HuH-7 (cell line): ENCODE measurements around the gene CAPN11.
"Not testable (repeated sequence)": the region's sequence is repeated elsewhere in the genome, so short reads cannot be mapped to it uniquely, and the experiment has no call there.

Source experiments
- DNase-seq: peaks from one replicate; pipeline ENCODE4 v3.0.0; 2011; ENCODE audit warnings: low spot score

The CAPN11 gene

DNA sequence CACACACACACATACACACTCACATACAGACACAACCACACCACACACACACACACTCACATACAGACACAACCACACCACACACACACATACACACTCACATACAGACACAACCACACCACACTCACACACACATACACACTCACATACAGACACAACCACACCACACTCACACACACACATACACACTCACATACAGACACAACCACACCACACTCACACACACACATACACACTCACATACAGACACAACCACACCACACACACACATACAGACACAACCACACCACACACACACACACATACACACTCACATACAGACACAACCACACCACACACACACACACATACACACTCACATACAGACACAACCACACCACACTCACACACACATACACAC lies 23.2 kb downstream of the CAPN11 start:
- DNase-seq, result not testable (repeated sequence)

DNA sequence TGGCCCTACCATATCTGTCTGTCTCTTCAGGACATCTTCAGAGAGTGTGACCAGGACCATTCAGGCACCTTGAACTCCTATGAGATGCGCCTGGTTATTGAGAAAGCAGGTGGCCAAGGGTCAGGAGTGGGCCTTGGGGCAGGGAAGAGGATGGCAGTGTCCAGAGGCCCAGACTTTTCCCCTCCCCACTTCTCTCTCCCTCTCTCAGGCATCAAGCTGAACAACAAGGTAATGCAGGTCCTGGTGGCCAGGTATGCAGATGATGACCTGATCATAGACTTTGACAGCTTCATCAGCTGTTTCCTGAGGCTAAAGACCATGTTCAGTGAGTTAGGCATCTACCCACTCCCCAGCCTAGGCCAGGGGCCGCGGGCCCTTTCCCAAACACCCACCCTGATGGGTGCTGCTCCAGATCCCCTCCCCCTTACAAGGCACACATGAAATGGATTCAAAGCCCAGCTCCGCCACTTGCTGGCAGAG lies 24.3 kb downstream of the CAPN11 start:
- no peak for DNase-seq

DNA sequence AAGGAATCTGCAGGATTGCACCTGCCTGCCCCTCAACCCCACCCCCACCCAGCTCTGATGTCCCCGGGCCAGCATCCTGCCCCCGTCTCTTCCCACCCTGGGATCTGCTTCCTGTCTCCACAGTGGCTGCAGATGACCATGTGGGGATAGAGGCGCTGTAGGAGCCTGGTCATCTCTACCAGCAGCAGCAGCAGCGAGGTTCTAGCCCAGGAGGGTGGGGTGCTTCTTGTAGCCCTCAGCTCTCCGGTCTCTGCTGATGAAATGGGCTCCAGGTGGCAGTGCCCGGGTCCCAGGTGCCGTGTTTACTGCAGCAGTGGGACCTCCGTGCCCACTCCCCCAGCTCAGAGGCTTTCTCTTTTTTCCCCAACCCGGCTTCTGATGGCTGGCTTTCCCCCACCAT lies 25.2 kb downstream of the CAPN11 start:
- DNase-seq, result no peak

DNA sequence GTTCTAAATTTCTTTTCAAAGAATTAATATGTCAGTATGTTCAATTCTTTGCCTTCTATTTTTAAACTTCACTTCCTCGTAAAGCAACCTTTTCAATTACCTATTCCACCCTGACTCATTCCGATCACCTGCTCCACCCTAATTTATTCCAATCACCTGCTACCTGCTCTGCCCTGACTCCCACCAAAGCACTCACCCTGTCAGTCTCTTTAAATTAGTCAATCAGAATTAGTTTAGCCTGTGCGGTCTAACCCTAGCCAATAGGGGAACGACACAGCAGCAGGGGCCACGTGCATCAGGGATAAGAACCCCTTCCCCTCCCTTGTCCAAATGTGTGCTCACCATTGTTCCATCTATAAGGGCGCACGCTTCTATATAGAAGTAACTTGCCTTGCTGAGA lies 26.7 kb downstream of the CAPN11 start:
- DNase-seq, result not testable (repeated sequence)

DNA sequence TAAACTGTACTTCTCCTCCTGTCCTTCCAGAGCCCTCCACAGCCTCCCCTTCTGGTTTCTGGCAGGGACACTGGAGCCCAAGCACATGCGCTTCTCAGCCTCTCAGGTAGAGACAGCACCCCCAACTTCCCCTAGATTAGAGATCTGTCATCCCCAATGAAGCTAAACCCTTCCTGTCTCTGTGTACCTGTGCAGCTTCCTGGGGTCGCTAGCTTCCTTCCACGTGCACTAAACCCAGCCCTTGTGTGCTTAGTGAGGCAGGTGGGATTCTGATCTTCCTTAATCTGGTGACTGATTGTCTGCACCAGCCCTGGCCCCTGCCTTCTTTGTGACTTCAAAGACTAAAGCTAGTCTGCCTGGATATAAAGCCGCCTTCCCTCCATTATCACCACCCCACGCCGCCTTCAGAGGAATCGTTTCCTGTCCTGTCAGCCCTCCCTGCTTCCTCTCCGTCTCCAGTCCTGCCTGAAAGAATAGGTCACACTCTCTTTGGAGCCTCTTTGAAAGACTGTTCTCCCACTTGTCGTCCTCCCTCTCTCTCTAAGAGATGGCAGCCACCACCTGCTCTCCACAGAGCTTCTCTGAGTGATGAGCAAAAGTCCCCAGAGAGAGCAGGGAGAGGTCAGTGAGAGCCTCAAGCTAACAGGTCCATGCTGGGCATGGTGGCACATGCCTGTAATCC lies 27.5 kb downstream of the CAPN11 start:
- DNase-seq, result no peak

DNA sequence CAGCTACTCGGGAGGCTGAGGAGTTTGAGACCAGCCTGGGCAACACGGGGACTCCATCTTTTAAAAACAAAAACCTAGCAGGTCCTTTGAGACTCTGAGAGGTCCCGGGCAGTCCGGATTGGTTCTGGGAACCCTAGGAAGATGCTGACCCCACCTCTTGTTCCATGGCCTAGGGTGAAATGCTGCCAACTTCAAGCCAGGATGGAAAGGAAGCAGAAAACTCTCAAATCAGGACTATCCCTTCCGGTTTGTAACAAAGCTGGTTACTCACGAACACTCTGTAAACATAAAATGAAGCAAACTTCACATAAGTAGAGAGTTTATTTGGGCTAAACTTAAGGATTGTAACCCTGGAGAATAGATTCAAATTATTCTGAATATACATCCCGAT lies 28.0 kb downstream of the CAPN11 start:
- DNase-seq, result no peak

DNA sequence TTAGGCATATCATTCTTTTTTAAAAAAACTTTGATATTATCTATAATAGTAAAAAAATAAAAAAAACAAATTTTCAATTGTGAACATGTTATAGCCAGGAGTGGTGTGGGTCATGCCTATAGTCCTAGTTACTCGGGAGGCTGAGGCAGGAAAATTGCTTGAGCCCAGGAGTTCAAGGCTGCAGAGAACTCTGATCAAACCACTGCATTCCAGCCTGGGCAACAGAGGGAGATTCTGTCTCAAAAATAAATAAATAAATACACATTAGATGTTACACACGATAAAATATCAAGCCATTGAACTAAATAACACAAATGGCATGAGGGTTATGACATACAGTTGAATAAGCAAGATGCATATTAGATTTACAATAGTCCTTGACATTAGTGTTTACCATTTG lies 30.2 kb downstream of the CAPN11 start:
- DNase-seq, result no peak

DNA sequence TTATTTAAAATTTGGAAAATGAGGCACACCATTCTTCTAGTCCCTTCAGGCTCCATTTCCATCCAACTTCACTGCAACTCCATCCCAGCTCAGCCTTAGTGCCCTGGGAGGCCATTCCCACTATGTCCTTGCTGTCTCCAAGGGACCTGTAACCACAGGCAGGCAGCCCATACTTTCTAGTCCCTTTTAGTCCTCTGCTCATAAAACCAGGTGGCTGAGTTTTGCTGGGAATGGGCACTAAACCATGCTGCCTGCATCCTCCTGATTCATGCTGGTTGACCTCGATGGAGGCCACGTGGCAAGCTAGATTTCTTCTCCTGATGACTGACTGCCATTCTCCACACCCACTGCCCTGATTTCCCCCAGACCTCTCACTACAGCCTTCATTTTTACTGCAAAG lies 30.6 kb downstream of the CAPN11 start:
- DNase-seq, result no peak

DNA sequence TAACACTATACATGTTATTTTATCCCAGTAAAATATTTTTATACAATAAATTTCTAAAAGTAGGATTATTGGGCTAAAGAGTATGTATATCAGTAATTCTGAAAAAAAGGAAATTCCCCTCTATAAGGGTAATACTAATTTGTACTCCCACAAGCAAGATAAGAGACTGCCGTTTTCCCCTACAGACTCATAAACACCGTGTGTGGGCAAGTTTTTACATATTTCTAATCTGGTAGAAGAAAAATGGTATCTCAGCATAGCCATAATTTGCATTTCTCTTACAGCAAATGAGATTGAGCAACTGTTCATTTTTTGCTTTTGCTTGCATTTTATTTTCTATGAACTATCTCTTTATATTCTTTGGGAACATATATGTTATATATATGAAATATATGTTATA lies 32.1 kb downstream of the CAPN11 start:
- no peak for DNase-seq

DNA sequence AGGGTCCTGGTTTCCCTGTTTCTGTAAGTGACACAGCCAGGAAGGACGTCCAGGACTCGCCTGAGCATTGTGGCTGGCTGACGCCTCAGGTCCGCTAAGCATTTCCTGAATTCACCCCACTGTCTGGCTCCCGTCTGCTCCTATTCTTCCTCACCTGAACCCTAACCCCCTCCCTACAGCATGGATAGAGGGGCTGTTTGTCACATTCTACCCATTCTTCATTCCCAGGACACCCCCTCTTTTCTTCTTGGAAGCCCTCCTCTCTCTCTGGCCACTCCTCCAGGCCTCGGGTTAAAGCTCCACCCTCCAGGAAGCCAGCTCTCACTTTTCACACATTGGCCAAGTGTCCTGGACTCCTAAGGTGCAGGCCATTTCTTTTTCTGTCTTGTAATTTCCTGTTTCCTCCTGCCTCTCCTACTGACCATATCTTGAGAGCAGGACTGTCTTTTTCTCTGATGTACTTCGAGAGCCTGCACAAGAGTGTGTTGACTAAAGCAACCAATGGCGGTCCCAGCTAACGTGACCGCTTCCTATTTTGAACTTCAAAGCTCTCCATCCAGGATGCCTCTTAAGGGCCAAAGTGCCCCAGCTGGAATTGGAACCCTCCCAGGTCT lies 33.9 kb downstream of the CAPN11 start:
- no peak for DNase-seq

DNA sequence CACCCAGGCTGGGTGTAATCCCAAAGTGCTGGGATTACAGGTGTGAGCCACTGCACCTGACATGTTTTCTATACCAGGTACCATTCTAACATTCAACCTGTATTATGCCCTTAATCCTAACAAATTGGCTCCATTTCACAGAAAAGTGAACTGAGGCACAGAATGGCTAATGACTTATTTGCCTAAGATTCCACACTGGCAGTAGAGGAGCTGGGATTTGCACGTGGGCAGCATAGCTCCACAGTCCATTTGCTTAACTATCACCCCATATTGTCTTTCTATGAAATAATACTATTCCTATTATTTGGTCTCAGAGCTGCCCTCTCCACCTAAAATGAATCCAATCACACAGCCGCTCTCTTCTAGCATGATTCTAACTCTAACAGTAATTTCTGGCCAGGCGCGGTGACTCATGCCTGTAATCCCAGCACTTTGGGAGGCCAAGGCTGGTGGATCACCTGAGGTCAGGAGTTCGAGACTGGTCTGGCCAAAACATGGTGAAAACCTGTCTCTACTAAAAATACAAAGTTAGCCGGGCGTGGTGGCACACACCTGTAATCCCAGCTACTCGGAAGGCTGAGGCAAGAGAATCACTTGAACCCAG lies 34.8 kb downstream of the CAPN11 start:
- no peak for DNase-seq

DNA sequence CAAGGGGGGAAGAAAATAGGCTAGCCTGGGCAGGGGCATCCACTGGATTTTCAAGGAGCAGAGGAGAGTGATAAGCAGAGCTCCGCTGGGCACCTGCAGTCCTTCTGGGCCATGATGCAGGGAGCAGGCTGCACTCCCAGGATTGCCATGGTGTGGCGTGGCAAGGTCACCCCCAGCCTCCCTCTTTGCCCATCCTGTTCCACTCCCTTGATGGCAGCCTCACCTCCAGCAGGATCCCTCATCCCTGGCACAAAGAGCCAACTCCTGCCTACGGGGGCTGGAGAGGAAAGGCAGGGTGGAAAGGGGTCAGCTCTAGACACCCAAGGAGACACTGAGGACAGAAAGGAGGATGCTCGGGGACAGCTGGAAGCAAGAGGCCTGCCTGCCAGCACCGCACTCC lies 35.7 kb downstream of the CAPN11 start:
- DNase-seq, result no peak

DNA sequence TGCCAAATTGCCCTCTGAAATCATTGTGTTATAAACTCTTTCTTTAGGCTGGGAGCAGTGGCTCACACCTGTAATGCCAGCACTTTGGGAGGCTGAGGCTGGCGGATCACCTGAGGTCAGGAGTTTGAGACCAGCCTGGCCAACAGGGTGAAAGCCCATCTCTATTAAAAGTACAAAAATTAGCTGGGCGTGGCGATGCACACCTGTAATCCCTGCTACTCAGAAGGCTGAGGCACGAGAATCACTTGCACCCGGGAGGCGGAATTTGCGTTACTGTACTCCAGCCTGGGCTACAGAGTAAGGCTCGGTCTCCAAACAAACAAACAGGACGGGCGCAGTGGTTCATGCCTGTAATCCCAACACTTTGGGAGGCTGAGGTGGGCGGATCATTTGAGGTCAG lies 37.7 kb downstream of the CAPN11 start:
- not testable (repeated sequence) for DNase-seq

DNA sequence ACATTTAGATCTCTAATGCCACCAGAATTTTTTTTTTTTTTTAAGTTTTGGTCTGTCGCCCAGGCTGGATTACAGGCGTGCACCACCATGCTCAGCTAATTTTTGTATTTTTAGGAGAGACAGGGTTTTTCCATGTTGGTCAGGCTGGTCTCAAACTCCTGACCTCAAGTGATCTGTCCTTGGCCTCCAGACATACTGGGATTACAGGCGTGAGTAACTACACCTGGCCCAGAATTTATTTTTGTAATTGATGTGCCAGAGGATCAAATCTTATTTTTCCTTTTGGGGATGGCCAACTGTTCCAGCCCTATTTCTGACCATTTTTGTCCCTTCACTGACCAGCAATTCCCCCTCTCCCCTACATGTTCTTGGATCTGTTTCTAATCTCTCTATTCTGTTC lies 40.1 kb downstream of the CAPN11 start:
- DNase-seq, result no peak

DNA sequence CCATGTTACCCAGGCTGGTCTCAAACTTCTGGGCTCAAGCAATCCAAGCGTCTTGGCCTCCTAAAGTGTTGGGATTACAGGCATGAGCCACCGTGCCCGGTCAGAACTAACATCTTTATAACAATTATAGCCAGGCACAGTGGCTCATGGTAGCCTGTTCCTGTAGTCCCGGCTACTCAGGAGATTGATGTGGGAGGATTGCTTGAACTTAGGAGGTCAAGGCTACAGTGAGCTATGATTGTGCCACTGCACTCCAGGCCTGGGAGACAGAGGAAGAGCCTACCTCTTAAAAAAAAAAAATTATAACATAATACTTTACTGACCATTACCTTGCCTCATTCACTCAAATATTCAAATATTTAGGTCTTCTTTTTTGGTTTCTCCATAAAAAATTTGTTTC lies 41.3 kb downstream of the CAPN11 start:
- no peak for DNase-seq

DNA sequence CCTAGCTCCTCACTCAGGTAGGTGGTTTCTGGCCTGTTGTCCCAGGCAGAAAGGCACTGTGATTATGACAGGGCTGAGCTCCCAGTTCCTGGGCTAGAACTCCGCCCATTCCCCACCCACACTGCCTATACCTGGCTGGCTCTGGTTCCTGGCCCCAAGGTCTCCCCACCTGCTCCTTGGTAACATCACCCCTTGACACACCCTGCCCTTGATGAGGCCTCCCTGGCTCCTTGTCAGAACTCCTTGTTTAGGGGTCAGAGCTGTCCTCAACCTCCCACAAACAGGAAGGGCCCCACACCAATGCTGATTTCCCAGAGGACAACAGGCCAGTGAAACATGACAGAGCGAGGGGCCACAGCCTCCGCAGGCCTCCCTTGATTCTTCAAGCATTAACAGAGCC lies 42.6 kb downstream of the CAPN11 start:
- DNase-seq, result no peak

DNA sequence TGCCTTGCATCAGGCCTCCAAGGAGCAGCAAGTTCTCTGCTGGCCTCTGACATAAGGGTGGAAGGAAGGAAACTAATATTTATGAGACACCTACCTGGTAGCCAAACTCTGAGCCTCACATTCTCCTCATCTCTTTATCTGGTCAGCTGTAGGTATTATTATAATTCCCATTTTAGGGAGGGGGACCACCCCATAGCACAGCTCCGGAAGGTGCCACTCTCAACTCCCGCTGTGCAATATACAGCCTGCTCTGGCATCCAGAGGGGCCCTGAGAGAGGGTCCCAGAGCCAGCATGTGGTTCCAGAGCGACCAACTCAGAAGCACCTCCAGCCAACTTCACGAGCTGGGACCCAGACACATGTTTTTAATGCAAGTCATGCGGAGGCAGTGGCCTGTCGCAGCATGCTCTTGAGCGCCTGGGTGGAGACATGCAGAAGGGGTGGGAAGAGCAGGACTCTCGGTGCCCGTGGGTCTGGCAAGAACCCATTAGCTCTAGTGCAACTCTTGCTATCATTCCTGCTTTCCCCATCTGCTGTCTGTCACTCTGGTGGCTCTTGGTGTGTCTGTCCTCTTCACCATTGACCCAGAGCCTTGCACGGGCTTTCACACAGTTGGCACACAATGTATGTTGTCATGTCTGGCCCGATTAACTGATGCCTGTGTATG lies 43.2 kb downstream of the CAPN11 start:
- DNase-seq, result no peak

DNA sequence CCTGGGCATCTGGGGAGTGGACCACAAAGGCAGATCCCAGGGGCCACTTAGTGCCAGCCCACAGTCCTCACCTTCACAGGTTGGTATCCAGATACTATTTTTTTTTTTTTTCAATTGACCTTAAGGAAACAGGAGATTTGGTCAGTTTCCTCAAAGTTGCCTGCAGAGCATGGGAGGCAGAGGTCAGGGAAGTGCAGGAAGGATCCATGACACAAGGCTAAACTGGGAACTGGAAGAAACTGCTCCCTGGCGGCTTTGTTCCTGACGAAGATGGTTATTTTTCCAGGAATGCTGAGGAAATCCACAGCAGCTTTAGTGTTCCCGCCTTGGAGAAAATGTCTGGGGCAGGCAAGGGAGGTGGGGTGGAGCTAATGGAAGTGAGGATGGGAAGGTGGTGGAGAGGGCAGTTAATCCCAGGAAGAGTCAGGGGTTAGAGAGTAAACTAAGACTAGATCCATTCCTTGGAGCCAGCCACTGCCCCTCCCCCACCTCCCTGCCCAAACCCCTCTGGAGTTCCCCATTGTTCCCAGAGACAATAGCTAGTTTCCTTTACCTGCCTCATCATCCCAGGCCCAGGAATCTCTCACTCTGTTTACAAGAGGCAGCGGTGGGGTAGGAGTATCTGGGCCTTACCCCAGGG lies 43.8 kb downstream of the CAPN11 start:
- DNase-seq, result no peak

DNA sequence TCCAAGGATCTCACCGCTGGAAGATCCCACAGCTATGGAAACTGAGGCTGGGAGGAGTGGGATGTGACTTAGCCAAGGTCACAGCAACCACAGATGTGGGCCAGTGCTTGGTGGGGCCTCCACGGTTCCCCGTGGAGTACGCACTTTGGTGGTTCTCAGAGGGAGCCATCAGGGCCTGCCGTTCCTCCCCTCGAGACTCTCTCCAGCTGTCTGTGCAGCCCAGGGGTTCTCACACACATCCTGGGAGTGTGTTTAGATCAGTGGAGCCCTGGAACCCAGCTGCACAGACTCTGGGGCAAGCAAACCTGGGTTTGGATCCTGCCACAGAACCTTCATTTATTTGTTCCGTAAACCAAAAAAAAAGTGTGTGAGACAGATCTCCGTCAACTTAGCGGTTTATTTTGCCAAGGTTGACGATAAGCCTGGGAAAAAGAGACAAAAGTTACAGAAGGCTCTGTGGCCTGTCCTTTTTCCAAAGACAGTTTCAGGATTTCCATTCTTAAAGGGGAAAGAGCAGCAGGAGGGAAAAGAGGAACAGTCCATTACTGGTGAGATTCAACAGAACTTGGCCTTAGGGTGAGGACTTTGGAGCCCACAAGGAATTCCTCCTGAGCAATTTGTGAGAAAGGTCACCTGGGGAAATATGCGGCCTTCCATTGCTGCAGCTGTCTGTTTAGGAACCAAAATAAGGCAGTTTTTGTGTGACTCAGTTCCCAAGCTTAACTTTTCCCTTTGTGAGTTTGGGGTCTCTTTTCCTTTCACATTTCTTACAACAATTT lies 44.5 kb downstream of the CAPN11 start:
- DNase-seq, result no peak

DNA sequence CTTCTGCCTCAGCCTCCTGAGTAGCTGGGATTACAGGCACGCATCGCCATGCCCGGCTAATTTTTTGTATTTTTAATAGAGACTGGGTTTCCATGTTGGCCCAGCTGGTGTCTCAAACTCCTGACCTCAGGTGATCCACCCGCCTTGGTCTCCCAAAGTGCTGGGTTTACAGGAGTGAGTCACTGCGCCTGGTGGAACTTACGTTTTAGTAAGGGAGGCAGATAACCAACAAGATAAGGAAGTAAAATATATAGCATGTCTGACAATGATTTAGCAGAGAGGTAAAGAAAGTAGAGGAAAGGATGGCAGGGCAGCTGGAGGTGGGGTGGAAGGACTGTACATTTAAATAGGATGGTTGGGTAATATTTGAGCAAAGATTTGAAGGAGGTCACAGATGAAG lies 45.3 kb downstream of the CAPN11 start:
- no peak for DNase-seq

DNA sequence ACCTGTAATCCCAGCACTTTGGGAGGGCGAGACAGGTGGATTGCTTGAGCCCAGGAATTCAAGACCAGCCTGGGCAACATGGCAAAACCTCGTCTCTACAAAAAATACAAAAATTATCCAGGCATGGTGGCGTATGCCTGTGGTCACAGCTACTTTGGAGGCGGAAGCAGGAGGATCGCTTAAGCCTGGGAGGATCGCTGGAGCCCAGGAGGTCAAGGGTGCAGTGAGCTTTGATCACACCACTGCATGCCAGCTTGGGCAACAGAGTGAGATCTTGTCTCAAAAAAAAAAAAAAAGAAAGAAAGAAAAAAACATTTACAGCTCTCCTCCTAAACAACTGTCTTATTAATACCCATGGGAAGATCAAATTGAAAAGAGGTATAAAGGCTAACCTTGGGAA lies 49.3 kb downstream of the CAPN11 start:
- no peak for DNase-seq

DNA sequence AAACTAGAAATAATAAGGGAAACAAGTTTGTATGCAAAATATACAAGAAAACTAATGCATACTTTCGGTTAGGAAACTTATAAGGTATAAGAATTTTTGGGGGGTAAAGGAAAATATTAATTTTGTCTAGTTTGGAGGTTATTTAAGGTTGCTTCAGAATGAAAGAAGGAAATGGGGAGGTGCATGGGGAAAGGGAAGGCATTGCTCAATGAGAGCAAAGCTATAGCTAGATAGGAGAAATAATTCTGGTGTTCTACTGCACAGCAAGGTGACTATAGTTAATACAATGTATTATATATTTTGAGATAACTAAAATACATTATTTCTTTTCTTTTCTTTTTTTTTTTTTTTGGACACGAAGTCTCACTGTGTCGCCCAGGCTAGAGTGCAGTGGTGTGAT lies 52.7 kb downstream of the CAPN11 start:
- no peak for DNase-seq
